ENCODE measurements around the gene STAT6.

Gene STAT6

DNA sequence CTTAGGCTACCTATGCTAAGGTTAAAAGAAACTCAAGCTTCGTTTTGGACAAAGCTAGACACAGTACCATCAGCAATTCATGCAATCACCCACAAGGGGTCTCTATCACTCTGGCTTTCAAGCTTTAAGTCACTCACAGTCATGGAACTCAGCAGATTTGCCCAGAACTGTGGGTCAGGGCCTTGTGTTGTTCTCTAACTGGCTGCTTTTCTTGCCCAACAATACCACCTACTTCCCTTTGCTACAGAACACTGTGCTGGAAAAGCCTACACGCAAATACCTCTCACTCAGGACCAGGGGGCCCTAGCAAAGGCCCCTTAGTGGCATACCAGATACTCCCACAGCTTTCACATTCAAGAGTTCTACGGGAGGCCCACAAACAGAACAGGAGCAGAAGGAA, 41.6 kb downstream of the STAT6 start:
- no peaks in the 10 kb centered on the region for H3K9me3 ChIP-seq (ENCODE audit: low read length)
- no peak overlapping the region; the same call in 1 of the 2 replicates for H3K9ac ChIP-seq (ENCODE audit: low read length)
- no peak overlapping the region for H2AFZ ChIP-seq (ENCODE audit: low read length)

DNA sequence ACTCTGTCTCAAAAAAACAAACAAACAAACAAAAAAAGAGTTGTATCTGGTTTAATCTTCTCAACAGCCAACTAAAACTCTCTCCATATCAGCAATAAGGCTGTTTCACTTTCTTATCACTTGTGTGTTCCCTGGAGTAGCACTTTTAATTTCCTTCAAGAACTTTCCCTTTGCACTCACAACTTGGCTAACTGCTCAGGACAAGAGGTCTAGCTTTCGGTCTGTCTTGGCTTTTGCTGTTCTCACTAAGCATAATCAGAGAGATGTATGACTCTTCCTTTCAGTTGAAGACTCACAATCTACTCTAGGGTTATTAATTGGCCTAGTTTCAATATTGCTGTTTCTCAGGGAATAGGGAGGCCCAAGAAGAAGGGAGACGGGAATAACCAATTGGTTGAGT, 44.9 kb downstream of the STAT6 start:
- Histone ChIP-seq H3K9me3 (ENCODE audit: low read length) (no peaks in the 10 kb centered on the region), H3K4me2 (ENCODE audit: low read length) (no peak overlapping the region), H3K4me3 (ENCODE audit: low read depth, low read length, poor library complexity, severe bottlenecking) (no peak overlapping the region), H3K27me3 (ENCODE audit: insufficient read depth, low read length) (no peaks in the 10 kb centered on the region), H3K4me1 (ENCODE audit: insufficient read depth, low read length, severe bottlenecking) (peaks cover 24% of the 10 kb centered on the region), H2AFZ (ENCODE audit: low read length) (no peak overlapping the region), H3K36me3 (ENCODE audit: insufficient read depth, low read length) (peaks cover 89% of the 10 kb centered on the region), H4K20me1 (ENCODE audit: insufficient read depth, low read length) (no peaks in the 10 kb centered on the region), H3K79me2 (ENCODE audit: insufficient read depth, low read length) (no peaks in the 10 kb centered on the region), H3K9me2 (ENCODE audit: low read depth, low read length) (no peaks in the 10 kb centered on the region), H3F3A (ENCODE audit: insufficient read depth, low read length) (peaks cover 15% of the 10 kb centered on the region), H3K27ac (ENCODE audit: low read depth, low read length, poor library complexity, severe bottlenecking) (no peak overlapping the region), H3K9ac (ENCODE audit: low read length) (no peak overlapping the region)
- TF ChIP-seq EZH2 (IDR thresholded peaks at IDR 0.05; ENCODE audit: borderline replicate concordance, low read length): no peak
- TF ChIP-seq, protein P1, sequence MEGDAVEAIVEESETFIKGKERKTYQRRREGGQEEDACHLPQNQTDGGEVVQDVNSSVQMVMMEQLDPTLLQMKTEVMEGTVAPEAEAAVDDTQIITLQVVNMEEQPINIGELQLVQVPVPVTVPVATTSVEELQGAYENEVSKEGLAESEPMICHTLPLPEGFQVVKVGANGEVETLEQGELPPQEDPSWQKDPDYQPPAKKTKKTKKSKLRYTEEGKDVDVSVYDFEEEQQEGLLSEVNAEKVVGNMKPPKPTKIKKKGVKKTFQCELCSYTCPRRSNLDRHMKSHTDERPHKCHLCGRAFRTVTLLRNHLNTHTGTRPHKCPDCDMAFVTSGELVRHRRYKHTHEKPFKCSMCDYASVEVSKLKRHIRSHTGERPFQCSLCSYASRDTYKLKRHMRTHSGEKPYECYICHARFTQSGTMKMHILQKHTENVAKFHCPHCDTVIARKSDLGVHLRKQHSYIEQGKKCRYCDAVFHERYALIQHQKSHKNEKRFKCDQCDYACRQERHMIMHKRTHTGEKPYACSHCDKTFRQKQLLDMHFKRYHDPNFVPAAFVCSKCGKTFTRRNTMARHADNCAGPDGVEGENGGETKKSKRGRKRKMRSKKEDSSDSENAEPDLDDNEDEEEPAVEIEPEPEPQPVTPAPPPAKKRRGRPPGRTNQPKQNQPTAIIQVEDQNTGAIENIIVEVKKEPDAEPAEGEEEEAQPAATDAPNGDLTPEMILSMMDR (IDR thresholded peaks at IDR 0.05; ENCODE audit: low read length): no peak

More for the DNA sequence above, 41.6 kb downstream of the STAT6 start:
- TF ChIP-seq, protein P1 (IDR thresholded peaks at IDR 0.05; ENCODE audit: low read length): peak; percentile 86
- no peak for TF ChIP-seq EZH2 (IDR thresholded peaks at IDR 0.05; ENCODE audit: borderline replicate concordance, low read length)
- Histone ChIP-seq H3K27me3 (ENCODE audit: insufficient read depth, low read length) (no peaks in the 10 kb centered on the region), H3F3A (ENCODE audit: insufficient read depth, low read length) (peaks cover 1% of the 10 kb centered on the region), H4K20me1 (ENCODE audit: insufficient read depth, low read length) (no peaks in the 10 kb centered on the region), H3K79me2 (ENCODE audit: insufficient read depth, low read length) (peaks cover 6% of the 10 kb centered on the region; the same call in 1 of the 2 replicates), H3K4me3 (ENCODE audit: low read depth, low read length, poor library complexity, severe bottlenecking) (no peak overlapping the region), H3K9me2 (ENCODE audit: low read depth, low read length) (no peaks in the 10 kb centered on the region), H3K4me1 (ENCODE audit: insufficient read depth, low read length, severe bottlenecking) (peaks cover 34% of the 10 kb centered on the region), H3K27ac (ENCODE audit: low read depth, low read length, poor library complexity, severe bottlenecking) (peak overlapping the region; percentile 64), H3K36me3 (ENCODE audit: insufficient read depth, low read length) (peaks cover 82% of the 10 kb centered on the region), H3K4me2 (ENCODE audit: low read length) (no peak overlapping the region)

DNA sequence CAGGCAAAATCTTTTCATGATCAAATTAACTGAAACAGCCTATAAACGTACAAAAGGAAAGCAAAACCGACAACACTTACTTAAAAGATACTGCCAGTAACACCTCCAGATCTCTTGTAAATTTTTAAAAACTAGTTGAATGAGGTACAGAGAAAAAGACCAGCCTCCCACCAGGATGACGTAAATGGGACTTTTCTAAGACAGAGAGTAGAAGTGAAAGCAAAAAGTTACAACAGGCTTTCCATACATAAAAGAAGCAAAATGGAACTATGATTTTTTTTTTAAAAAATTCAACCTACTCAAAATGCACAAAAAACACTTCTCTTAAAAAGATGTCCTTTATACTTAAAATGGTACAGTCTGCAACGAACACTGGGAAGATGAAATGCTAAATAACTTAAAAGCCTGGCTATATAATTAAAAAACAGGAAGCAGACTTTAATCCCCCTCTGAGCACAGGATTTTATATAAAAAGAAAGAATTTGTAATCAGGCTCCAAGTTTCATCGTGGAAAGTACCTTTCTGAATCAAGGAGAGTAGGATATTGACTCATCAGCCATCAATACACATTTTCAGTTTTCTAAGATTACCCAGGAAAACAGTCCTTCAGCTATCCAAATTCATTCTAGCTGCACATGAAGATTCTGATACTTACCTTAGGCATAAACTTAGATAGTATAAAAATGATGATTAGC, 47.0 kb downstream of the STAT6 start:
- Histone ChIP-seq H2AFZ (ENCODE audit: low read length) (no peak overlapping the region), H3K9me2 (ENCODE audit: low read depth, low read length) (no peaks in the 10 kb centered on the region), H4K20me1 (ENCODE audit: insufficient read depth, low read length) (no peaks in the 10 kb centered on the region), H3K79me2 (ENCODE audit: insufficient read depth, low read length) (no peaks in the 10 kb centered on the region), H3K4me1 (ENCODE audit: insufficient read depth, low read length, severe bottlenecking) (peaks cover 26% of the 10 kb centered on the region), H3K36me3 (ENCODE audit: insufficient read depth, low read length) (peaks cover 87% of the 10 kb centered on the region), H3K27ac (ENCODE audit: low read depth, low read length, poor library complexity, severe bottlenecking) (peak overlapping the region; percentile 73), H3K9me3 (ENCODE audit: low read length) (no peaks in the 10 kb centered on the region), H3K4me3 (ENCODE audit: low read depth, low read length, poor library complexity, severe bottlenecking) (no peak overlapping the region), H3K27me3 (ENCODE audit: insufficient read depth, low read length) (no peaks in the 10 kb centered on the region), H3F3A (ENCODE audit: insufficient read depth, low read length) (peaks cover 15% of the 10 kb centered on the region), H3K4me2 (ENCODE audit: low read length) (peak overlapping the region; percentile 45), H3K9ac (ENCODE audit: low read length) (peak overlapping the region; percentile 28)
- no peak for TF ChIP-seq EZH2 (IDR thresholded peaks at IDR 0.05; ENCODE audit: borderline replicate concordance, low read length)
- TF ChIP-seq, protein P1 (IDR thresholded peaks at IDR 0.05; ENCODE audit: low read length): no peak
